Activated CD4-positive, CD25-positive, alpha-beta regulatory T cell treated with anti-CD3 and anti-CD28 coated beads, Interleukin-2, amount 50 U/mL, for 72 hours (primary cell): ENCODE measurements around the gene CYRIA.

Experiments used
- DNase-seq: peaks from one replicate; pipeline ENCODE4 v3.0.0; 2021

Gene CYRIA

GRCh38 chr2:16666449-16666801 is 791 bp upstream of the CYRIA start:
- no peak for DNase-seq

GRCh38 chr2:16664809-16665747 is 556 bp downstream of the CYRIA start:
- DNase-seq, result no peak

GRCh38 chr2:16664052-16664731 is 1.4 kb downstream of the CYRIA start:
- DNase-seq, result no peak

- DNase-seq, result no peak
Observed at GRCh38 chr2:16663121-16663905, 2.3 kb downstream of the CYRIA start.

GRCh38 chr2:16661936-16662839 is 3.4 kb downstream of the CYRIA start:
- DNase-seq, result no peak

- no peak for DNase-seq
Observed at GRCh38 chr2:16661526-16661925, 4.1 kb downstream of the CYRIA start.

- DNase-seq, result no peak
Observed at GRCh38 chr2:16660556-16660955, 5.1 kb downstream of the CYRIA start.

GRCh38 chr2:16660114-16660513 is 5.5 kb downstream of the CYRIA start:
- DNase-seq, result no peak

GRCh38 chr2:16658076-16658739 is 7.4 kb downstream of the CYRIA start:
- DNase-seq, result no peak

- no peak for DNase-seq
Observed at GRCh38 chr2:16657671-16658070, 8.0 kb downstream of the CYRIA start.

GRCh38 chr2:16656784-16657391 is 8.7 kb downstream of the CYRIA start:
- DNase-seq, result no peak

GRCh38 chr2:16655905-16656642 is 9.6 kb downstream of the CYRIA start:
- DNase-seq, result no peak

GRCh38 chr2:16655445-16655837 is 10.2 kb downstream of the CYRIA start:
- DNase-seq, result no peak

- DNase-seq, result no peak
Observed at GRCh38 chr2:16654833-16655444, 10.7 kb downstream of the CYRIA start.

- DNase-seq, result no peak
Observed at GRCh38 chr2:16653799-16654198, 11.8 kb downstream of the CYRIA start.

GRCh38 chr2:16653083-16653375 is 12.6 kb downstream of the CYRIA start:
- DNase-seq, result no peak

- no peak for DNase-seq
Observed at GRCh38 chr2:16652296-16653082, 13.1 kb downstream of the CYRIA start.

GRCh38 chr2:16650287-16651249 is 15.1 kb downstream of the CYRIA start:
- no peak for DNase-seq
